GM18868 (cell line): ENCODE measurements around the gene MKI67.

Experiments
- ATAC-seq: cut with Tn5 transposase; IDR thresholded peaks from one replicate; pipeline ENCODE4 v1.9.1; 2021; ENCODE audit warnings: mild to moderate bottlenecking, moderate library complexity; ENCODE audit not compliant: unreplicated experiment

MKI67 gene

GRCh38 chr10:128068398-128069285, 57.6 kb downstream of the MKI67 start:
- ATAC-seq: no peak

GRCh38 chr10:128067691-128068397, 58.4 kb downstream of the MKI67 start:
- ATAC-seq: no peak

GRCh38 chr10:128066870-128067382, 59.3 kb downstream of the MKI67 start:
- no peak for ATAC-seq

- no peak for ATAC-seq
Measured at GRCh38 chr10:128065881-128066534, 60.2 kb downstream of the MKI67 start.

- ATAC-seq: no peak
Measured at GRCh38 chr10:128064970-128065580, 61.1 kb downstream of the MKI67 start.

- peak; percentile 70 for ATAC-seq
Measured at GRCh38 chr10:128064108-128064969, 61.9 kb downstream of the MKI67 start.

GRCh38 chr10:128063736-128064107, 62.5 kb downstream of the MKI67 start:
- ATAC-seq: peak; percentile 29

GRCh38 chr10:128062881-128063563, 63.2 kb downstream of the MKI67 start:
- peak; percentile 40 for ATAC-seq

- no peak for ATAC-seq
Measured at GRCh38 chr10:128062331-128062880, 63.8 kb downstream of the MKI67 start.

- ATAC-seq: no peak
Measured at GRCh38 chr10:128061306-128062300, 64.6 kb downstream of the MKI67 start.

- ATAC-seq: no peak
Measured at GRCh38 chr10:128060341-128061250, 65.6 kb downstream of the MKI67 start.

- ATAC-seq: no peak
Measured at GRCh38 chr10:128059982-128060293, 66.3 kb downstream of the MKI67 start.

GRCh38 chr10:128059266-128059981, 66.8 kb downstream of the MKI67 start:
- ATAC-seq: no peak

- no peak for ATAC-seq
Measured at GRCh38 chr10:128058750-128059134, 67.5 kb downstream of the MKI67 start.

GRCh38 chr10:128058106-128058749, 68.0 kb downstream of the MKI67 start:
- ATAC-seq: no peak
